B cell (primary cell): ENCODE results near the gene PRMT5.

Experiments used
- CTCF ChIP-seq: fragments of 200-600 bp; IDR thresholded peaks from one replicate; pipeline ENCODE4 v1.8.0; 2022; ENCODE audit warnings: antibody characterized with exemption, mild to moderate bottlenecking
- EZH2 ChIP-seq: IDR thresholded peaks from 2 replicates; pipeline ENCODE4 v1.6.1; 2012; ENCODE audit warnings: borderline replicate concordance, low read depth, mild to moderate bottlenecking, moderate library complexity, low read length; ENCODE audit not compliant: insufficient read depth, poor library complexity, severe bottlenecking

GRCh38 chr14:22895402-22895801 lies 33.8 kb downstream of the PRMT5 start:
- TF ChIP-seq CTCF, result no peak
- no peak for TF ChIP-seq EZH2
